OCI-LY1 (cell line): ENCODE results near the gene RBM47.

ENCODE experiments used
- CTCF ChIP-seq: fragments of 200-600 bp; sonication (generic), shearing (Covaris generic); IDR thresholded peaks from 2 replicates; pipeline ENCODE4 v1.5.1; 2017; ENCODE audit warnings: mild to moderate bottlenecking, antibody characterized with exemption, low read length, moderate library complexity, mixed read lengths
- EZH2 ChIP-seq: fragments of 200-600 bp; sonication (generic), shearing (Covaris generic); IDR thresholded peaks from 2 replicates; pipeline ENCODE4 v1.8.0; 2017; ENCODE audit warnings: borderline replicate concordance, mixed run types, mild to moderate bottlenecking, antibody characterized with exemption, low read length, moderate library complexity, mixed read lengths

GRCh38 chr4:40375095-40375494 is 254.6 kb downstream of the RBM47 start:
- TF ChIP-seq CTCF (no peak), EZH2 (no peak)
